K562 (cell line): Measurements from ENCODE around the gene CDC14B. TPM values are rescaled to one million over a fixed set of nuclear protein-coding genes. Genes with fewer than 3 reads are reported as not detected.

Experiments
- CBFA2T3 ChIP-seq: fragments of 450-650 bp; IDR thresholded peaks from 2 replicates; pipeline ENCODE4 v1.6.1; 2017
- CBX5 ChIP-seq: IDR thresholded peaks from 2 replicates; pipeline ENCODE4 v1.6.1; 2014; ENCODE audit warnings: low read depth, borderline replicate concordance
- CHD4 ChIP-seq: fragments of 200-600 bp; sonication (generic); IDR thresholded peaks from 3 replicates; pipeline ENCODE4 v1.6.1; 2012; ENCODE audit warnings: low read depth, mild to moderate bottlenecking, mixed read lengths, low read length, inconsistent platforms; ENCODE audit not compliant: insufficient read depth, insufficient replicate concordance, poor library complexity, severe bottlenecking
- CTCF ChIP-seq, 3 experiments: IDR thresholded peaks in 2 of 3; conservative IDR thresholded peaks in 1 of 3; 2 replicates each; pipeline ENCODE4 v1.5.1; 2011 to 2012; ENCODE audit warnings: low read length in 3 of 3, mild to moderate bottlenecking in 3 of 3, control low read depth in 2 of 3, improper control_type of control experiment in 1 of 3, inconsistent platforms in 1 of 3, low read depth in 1 of 3, mixed read lengths in 1 of 3, moderate library complexity in 1 of 3; ENCODE audit not compliant: insufficient read depth in 2 of 3
- EGR1 ChIP-seq: fragments of 450-650 bp; conservative IDR thresholded peaks from 2 replicates; pipeline ENCODE4 v1.6.1; 2017; ENCODE audit warnings: mild to moderate bottlenecking
- EP400 ChIP-seq: fragments of 450-650 bp; IDR thresholded peaks from 2 replicates; pipeline ENCODE4 v1.6.1; 2017; ENCODE audit warnings: antibody characterized with exemption, mild to moderate bottlenecking, moderate library complexity
- GTF2F1 ChIP-seq: IDR thresholded peaks from 2 replicates; pipeline ENCODE4 v1.6.1; 2011; ENCODE audit warnings: low read depth, low read length, improper control_type of control experiment
- NRF1 ChIP-seq, 2 experiments: fragments of 450-650 bp; IDR thresholded peaks in 1 of 2; conservative IDR thresholded peaks in 1 of 2; 2 replicates each; pipeline ENCODE4 v1.6.1; 2014; ENCODE audit warnings: mild to moderate bottlenecking in 2 of 2
- TAF1 ChIP-seq: IDR thresholded peaks from 2 replicates; pipeline ENCODE4 v1.6.1; 2011; ENCODE audit warnings: mild to moderate bottlenecking, low read length, moderate library complexity; ENCODE audit not compliant: insufficient read depth, control insufficient read depth, severe bottlenecking; ENCODE audit errors: extremely low read depth
- TFAP4 ChIP-seq: sonication (generic); formaldehyde crosslinking; IDR thresholded peaks from 2 replicates; pipeline ENCODE4 v1.8.0; 2022; ENCODE audit warnings: missing genetic modification reagents, mild to moderate bottlenecking, moderate library complexity, borderline replicate concordance
- ZNF23 ChIP-seq: fragments of 250-450 bp; sonication (Bioruptor Pico); IDR thresholded peaks from 2 replicates; pipeline ENCODE4 v1.4.0; 2020; ENCODE audit warnings: mild to moderate bottlenecking
- polyA plus RNA-seq, 8 experiments: library from polyadenylated mRNA; depleted of rRNA in 4 of 8; stranded (reverse) in 5 of 8; unstranded in 3 of 8; fragments of >200 nt; fragmentation: Nextera tagmentation in 2 of 8; fragmentation: Illumina TruSeq in 1 of 8; extraction: Ambion mirVana in 2 of 8; extraction: Trizol in 1 of 8; gene quantifications; 2 replicates each; pipeline versions ENCODE4 v1.2.1 to v1.2.3, GENCODE V29; 2011 to 2014; ENCODE audit warnings: inconsistent platforms in 1 of 8, missing spikeins in 1 of 8
- total RNA-seq, 7 experiments: library from RNA; depleted of rRNA in 6 of 7; stranded (reverse); fragments of >200 nt in 6 of 7; fragmentation: Illumina TruSeq in 2 of 7; extraction: Trizol in 2 of 7; gene quantifications; 2 replicates each; pipeline versions ENCODE4 v1.2.1 to v1.2.3, GENCODE V29; 2011 to 2021; ENCODE audit warnings: low replicate concordance in 1 of 7

Gene CDC14B
- total and polyA plus RNA-seq, 9 of the 15 experiments (the other 6 are each of a cell fraction or from before 2014, with no cell fraction given), result 1.4 to 6.0 (median 3.8) TPM

- peak in 1 of 3 experiments; percentile 24; a peak in 1 of 6 replicates for TF ChIP-seq CTCF (IDR thresholded peaks at IDR 0.05 in 2 of 3, conservative IDR thresholded peaks at IDR 0.05 in 1 of 3; ENCODE audit: insufficient read depth in 2 of 3, low read depth in 1 of 3, low read length in 3 of 3)
- no peak for TF ChIP-seq TFAP4 (CRISPR knock-in tag)
- TF ChIP-seq EGR1, result peak; percentile 23; the same call in 1 of the 2 replicates
- TF ChIP-seq CBX5, result no peak
- TF ChIP-seq CHD4, result no peak
- no peak for TF ChIP-seq GTF2F1
- TF ChIP-seq EP400, result no peak
- TF ChIP-seq CBFA2T3, result no peak
- TF ChIP-seq ZNF23 (CRISPR knock-in tag), result no peak
- TF ChIP-seq NRF1 (conservative IDR thresholded peaks at IDR 0.05 in 1 of 2, IDR thresholded peaks at IDR 0.05 in 1 of 2), result peak; percentile 31 to 43; a peak in 2 of 4 replicates
- TF ChIP-seq TAF1, result no peak
Measured at GRCh38 chr9:96620832-96621269, 1.2 kb upstream of the CDC14B start (continued).
